ENCODE results near the gene CASP2. TPM values are rescaled to one million over a fixed set of nuclear protein-coding genes. Genes with fewer than 3 reads are reported as not detected.

The CASP2 gene
- total and polyA plus RNA-seq, 4 experiments from 2014 or later: 5.3 to 96.1 (median 61.8) TPM

GRCh38 chr7:143243614-143244013 lies 44.5 kb upstream of the CASP2 start:
- ChIA-PET POLR2A (ENCODE audit: partially characterized antibody) (interaction anchor here (0.6 to 3.6 kb wide), 9 partner anchors 8 to 147 kb away, joined by 3 to 31 read pairs (median 5); partner anchors contain the start of genes CASP2 and GSTK1), CTCF (ENCODE audit: partially characterized antibody) (interaction anchor here (0.9 to 14.0 kb wide), 13 partner anchors 12 to 174 kb away, joined by 3 to 513 read pairs (median 5); partner anchors contain the start of genes CASP2 and GSTK1)
- peaks cover 0 to 6% (median 1%) of the 10 kb centered on the region in 8 donors for H3K9me3 Mint-ChIP-seq
- no peaks in the 10 kb centered on the region for H3K27me3 ChIP-seq (ENCODE audit: insufficient read depth, low read length)
- H3K4me1 Mint-ChIP-seq: peaks cover 47 to 70% (median 56%) of the 10 kb centered on the region in 4 donors
- peaks cover 0 to 11% of the 10 kb centered on the region in 2 donors for H3K36me3 Mint-ChIP-seq
- H3K36me3 ChIP-seq (ENCODE audit: insufficient read depth, low read length): no peaks in the 10 kb centered on the region
- H3K4me3 ChIP-seq (ENCODE audit: low read length in 2 of 2): no peak overlapping the region
- H3K4me3 Mint-ChIP-seq: peak overlapping the region in 2 of 8 donors; percentile 43 to 61
- H3K27ac Mint-ChIP-seq: peak overlapping the region in 6 of 7 donors; percentile 6 to 79 (median 34)
- peaks cover 53% of the 10 kb centered on the region for H3K4me1 ChIP-seq (ENCODE audit: insufficient read depth, low read length)
- intact Hi-C loops (cut with micrococcal nuclease): loop anchor here (5.0 kb wide), 1 partner anchor 884 kb away; no protein-coding TSS in a partner anchor
- H3K27ac ChIP-seq (ENCODE audit: low read depth, low read length): no peak overlapping the region
- no peaks in the 10 kb centered on the region for H3K9me3 ChIP-seq (ENCODE audit: control insufficient read depth in 1 of 2, low read length in 2 of 2)
- DNase-seq: no peak
- peaks cover 0 to 2% of the 10 kb centered on the region in 2 donors for H3K27me3 Mint-ChIP-seq

DNA sequence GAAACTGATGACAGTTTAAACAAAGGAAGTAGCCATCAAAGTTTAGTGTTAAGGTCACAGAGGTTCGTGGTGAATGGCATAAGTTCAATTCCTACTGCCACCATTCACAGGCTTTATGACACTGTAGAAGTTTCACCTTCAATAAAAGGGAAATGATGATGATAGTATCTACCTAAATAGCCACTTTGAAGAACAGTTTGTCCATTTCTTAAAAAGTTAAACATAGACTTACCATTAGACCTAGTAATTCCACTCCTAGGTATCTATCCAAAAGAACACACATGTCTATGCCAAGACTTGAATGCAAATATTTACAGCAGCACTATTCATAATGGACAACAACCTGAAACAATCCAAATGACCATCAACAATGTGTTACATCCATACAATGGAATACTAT lies 43.8 kb upstream of the CASP2 start:
- no peaks in the 10 kb centered on the region for H3K36me3 ChIP-seq (ENCODE audit: insufficient read depth, low read length)
- Mint-ChIP-seq H3K4me1 (peaks cover 52 to 78% (median 62%) of the 10 kb centered on the region in 4 donors), H3K9me3 (peaks cover 0 to 12% (median 5%) of the 10 kb centered on the region in 8 donors), H3K36me3 (peaks cover 2 to 13% of the 10 kb centered on the region in 2 donors), H3K4me3 (peak overlapping the region in 2 of 8 donors; percentile 8 to 50), H3K27ac (peak overlapping the region in 4 of 7 donors; percentile 5 to 79 (median 46)), H3K27me3 (no peaks in the 10 kb centered on the region)
- no peak for DNase-seq
- no peak overlapping the region for H3K4me3 ChIP-seq (ENCODE audit: low read length in 2 of 2)
- CTCF ChIA-PET (ENCODE audit: partially characterized antibody): interaction anchor here (0.9 to 14.0 kb wide), 12 partner anchors 12 to 173 kb away, joined by 3 to 513 read pairs (median 6); partner anchors contain the start of gene GSTK1
- intact Hi-C loops (cut with micrococcal nuclease): loop anchor here (5.0 kb wide), 1 partner anchor 883 kb away; no protein-coding TSS in a partner anchor
- POLR2A ChIA-PET (ENCODE audit: partially characterized antibody): interaction anchor here (1.0 to 3.6 kb wide), 11 partner anchors 7 to 136 kb away, joined by 3 to 31 read pairs (median 7); partner anchors contain the start of genes CASP2 and GSTK1
- no peak overlapping the region for H3K27ac ChIP-seq (ENCODE audit: low read depth, low read length)
- H3K9me3 ChIP-seq (ENCODE audit: control insufficient read depth in 1 of 2, low read length in 2 of 2): no peaks in the 10 kb centered on the region
- H3K27me3 ChIP-seq (ENCODE audit: insufficient read depth, low read length): no peaks in the 10 kb centered on the region
- H3K4me1 ChIP-seq (ENCODE audit: insufficient read depth, low read length): peaks cover 60% of the 10 kb centered on the region

GRCh38 chr7:143245123-143245522 lies 43.0 kb upstream of the CASP2 start:
- intact Hi-C loops (cut with micrococcal nuclease): no loop called here
- no peak overlapping the region for H3K27ac ChIP-seq (ENCODE audit: low read depth, low read length)
- H3K27me3 Mint-ChIP-seq: no peaks in the 10 kb centered on the region

GRCh38 chr7:143247372-143247771 lies 40.8 kb upstream of the CASP2 start:
- ChIA-PET POLR2A (ENCODE audit: partially characterized antibody) (interaction anchor here (0.6 to 9.8 kb wide), 9 partner anchors 17 to 449 kb away, joined by 3 to 163 read pairs (median 4); partner anchors contain the start of genes CASP2, GSTK1 and ZYX), CTCF (ENCODE audit: partially characterized antibody) (interaction anchor here (1.0 to 14.0 kb wide), 7 partner anchors 8 to 170 kb away, joined by 3 to 513 read pairs (median 5); partner anchors contain the start of gene GSTK1)
- Mint-ChIP-seq H3K27ac (peak overlapping the region in 4 of 7 donors; percentile 30 to 87 (median 62)), H3K27me3 (no peaks in the 10 kb centered on the region), H3K36me3 (peaks cover 14 to 34% of the 10 kb centered on the region in 2 donors), H3K4me3 (peak overlapping the region in 4 of 8 donors; percentile 30 to 61 (median 54)), H3K9me3 (peaks cover 0 to 36% (median 15%) of the 10 kb centered on the region in 8 donors), H3K4me1 (peaks cover 69 to 92% (median 80%) of the 10 kb centered on the region in 4 donors)
- Histone ChIP-seq H3K36me3 (ENCODE audit: insufficient read depth, low read length) (no peaks in the 10 kb centered on the region), H3K4me3 (ENCODE audit: low read length in 2 of 2) (no peak overlapping the region), H3K9me3 (ENCODE audit: control insufficient read depth in 1 of 2, low read length in 2 of 2) (no peaks in the 10 kb centered on the region), H3K4me1 (ENCODE audit: insufficient read depth, low read length) (peaks cover 80% of the 10 kb centered on the region), H3K27me3 (ENCODE audit: insufficient read depth, low read length) (no peaks in the 10 kb centered on the region), H3K27ac (ENCODE audit: low read depth, low read length) (no peak overlapping the region)
- DNase-seq: no peak
- intact Hi-C loops (cut with micrococcal nuclease): no loop called here

More at GRCh38 chr7:143245123-143245522, 43.0 kb upstream of the CASP2 start:
- Histone ChIP-seq H3K27me3 (ENCODE audit: insufficient read depth, low read length) (no peaks in the 10 kb centered on the region), H3K36me3 (ENCODE audit: insufficient read depth, low read length) (no peaks in the 10 kb centered on the region), H3K4me1 (ENCODE audit: insufficient read depth, low read length) (peaks cover 66% of the 10 kb centered on the region), H3K9me3 (ENCODE audit: control insufficient read depth in 1 of 2, low read length in 2 of 2) (no peaks in the 10 kb centered on the region), H3K4me3 (ENCODE audit: low read length in 2 of 2) (peak overlapping the region in 1 of 2 donors; percentile 25)
- peaks cover 0 to 19% (median 9%) of the 10 kb centered on the region in 8 donors for H3K9me3 Mint-ChIP-seq
- H3K36me3 Mint-ChIP-seq: peaks cover 8 to 19% of the 10 kb centered on the region in 2 donors
- ChIA-PET POLR2A (ENCODE audit: partially characterized antibody) (interaction anchor here (0.7 to 3.6 kb wide), 12 partner anchors 10 to 447 kb away, joined by 3 to 31 read pairs (median 6); partner anchors contain the start of genes CASP2 and GSTK1), CTCF (ENCODE audit: partially characterized antibody) (interaction anchor here (0.9 to 14.0 kb wide), 14 partner anchors 10 to 141 kb away, joined by 3 to 513 read pairs (median 4); partner anchors contain the start of genes CASP2 and GSTK1)
- peaks cover 59 to 84% (median 69%) of the 10 kb centered on the region in 4 donors for H3K4me1 Mint-ChIP-seq
- no peak for DNase-seq
- H3K4me3 Mint-ChIP-seq: peak overlapping the region in 7 of 8 donors; percentile 4 to 69 (median 43)
- peak overlapping the region; percentile 2 to 90 (median 81) for H3K27ac Mint-ChIP-seq

DNA sequence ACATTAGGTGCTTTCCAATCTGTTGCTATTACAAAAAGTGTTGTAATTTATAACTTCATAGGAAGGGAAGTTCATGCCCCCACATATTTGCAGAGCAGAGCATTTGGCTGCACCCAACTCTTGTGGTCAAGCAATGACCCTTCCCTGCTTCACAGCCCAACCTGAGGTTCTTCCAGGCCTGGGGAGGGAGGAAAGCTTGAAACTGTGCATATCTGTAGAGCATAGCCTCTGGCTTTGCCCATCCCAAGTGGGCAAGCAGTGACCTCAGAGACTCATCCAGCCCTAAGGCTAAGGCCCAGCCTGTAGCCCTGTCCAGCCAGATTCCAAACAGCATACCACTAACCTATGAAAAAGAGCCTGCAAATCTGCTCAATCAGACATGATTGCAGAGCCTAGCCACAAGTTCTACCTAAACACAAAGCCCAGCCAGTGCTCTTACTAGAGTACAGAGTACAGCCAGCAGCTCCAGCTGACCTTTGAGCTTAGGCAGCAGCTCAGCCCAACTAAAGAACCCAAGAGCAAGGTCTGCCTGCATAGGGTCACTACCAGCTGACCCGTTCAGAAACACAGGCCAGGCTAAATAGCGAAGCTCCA lies 39.3 kb upstream of the CASP2 start:
- Histone ChIP-seq H3K4me1 (ENCODE audit: insufficient read depth, low read length) (peaks cover 93% of the 10 kb centered on the region), H3K4me3 (ENCODE audit: low read length in 2 of 2) (no peak overlapping the region)

DNA sequence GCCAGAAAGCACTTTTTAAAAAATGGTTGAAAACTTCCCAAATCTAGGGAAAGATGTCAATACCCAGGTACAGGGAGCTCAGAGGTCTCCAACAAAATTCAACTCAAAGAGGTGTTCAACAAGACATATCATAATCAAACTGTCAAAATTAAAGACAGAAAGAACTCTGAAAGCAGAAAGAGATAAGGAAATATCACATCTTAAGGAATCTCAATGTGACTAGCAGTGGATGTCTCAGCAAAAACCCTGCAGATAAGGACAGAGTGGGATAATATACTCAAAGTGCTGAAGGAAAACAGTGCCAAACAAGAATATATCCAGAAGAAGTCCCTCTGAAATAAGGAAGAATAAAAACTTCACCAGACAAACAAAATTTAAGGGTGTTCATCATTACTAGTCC lies 38.0 kb upstream of the CASP2 start:
- H3K27me3 Mint-ChIP-seq: no peaks in the 10 kb centered on the region
- Histone ChIP-seq H3K9me3 (ENCODE audit: control insufficient read depth in 1 of 2, low read length in 2 of 2) (peaks cover 0 to 11% of the 10 kb centered on the region in 2 donors), H3K27me3 (ENCODE audit: insufficient read depth, low read length) (no peaks in the 10 kb centered on the region), H3K27ac (ENCODE audit: low read depth, low read length) (peak overlapping the region; percentile 31), H3K4me3 (ENCODE audit: low read length in 2 of 2) (no peak overlapping the region), H3K4me1 (ENCODE audit: insufficient read depth, low read length) (peaks cover 92% of the 10 kb centered on the region), H3K36me3 (ENCODE audit: insufficient read depth, low read length) (no peaks in the 10 kb centered on the region)
- H3K27ac Mint-ChIP-seq: peak overlapping the region; percentile 16 to 90 (median 74)
- DNase-seq: no peak
- peaks cover 2 to 54% (median 31%) of the 10 kb centered on the region in 8 donors for H3K9me3 Mint-ChIP-seq
- intact Hi-C loops (cut with micrococcal nuclease): loop anchor here (1.0 to 2.0 kb wide), 3 partner anchors 10 to 125 kb away; partner anchors contain the start of gene CASP2
- H3K4me3 Mint-ChIP-seq: peak overlapping the region in 7 of 8 donors; percentile 7 to 67 (median 61)
- peaks cover 72 to 96% (median 82%) of the 10 kb centered on the region in 4 donors for H3K4me1 Mint-ChIP-seq
- POLR2A ChIA-PET (ENCODE audit: partially characterized antibody): interaction anchor here (0.7 to 9.8 kb wide), 13 partner anchors 9 to 937 kb away, joined by 3 to 163 read pairs (median 9); partner anchors contain the start of genes CASP2, EPHA1 and GSTK1
- CTCF ChIA-PET (ENCODE audit: partially characterized antibody): interaction anchor here (1.1 to 14.0 kb wide), 8 partner anchors 10 to 166 kb away, joined by 3 to 513 read pairs (median 4); partner anchors contain the start of genes CASP2 and GSTK1
- H3K36me3 Mint-ChIP-seq: peaks cover 29 to 43% of the 10 kb centered on the region in 2 donors

More for the DNA sequence above, 39.3 kb upstream of the CASP2 start:
- no peak for DNase-seq
- no peak overlapping the region for H3K27ac ChIP-seq (ENCODE audit: low read depth, low read length)
- H3K4me1 Mint-ChIP-seq: peaks cover 73 to 98% (median 84%) of the 10 kb centered on the region in 4 donors
- H3K27ac Mint-ChIP-seq: peak overlapping the region; percentile 24 to 90 (median 70)
- intact Hi-C loops (cut with micrococcal nuclease): no loop called here
- peak overlapping the region in 7 of 8 donors; percentile 25 to 67 (median 47) for H3K4me3 Mint-ChIP-seq
- ChIA-PET CTCF (ENCODE audit: partially characterized antibody) (interaction anchor here (1.0 to 14.0 kb wide), 8 partner anchors 8 to 168 kb away, joined by 3 to 513 read pairs (median 6); no protein-coding TSS in a partner anchor), POLR2A (ENCODE audit: partially characterized antibody) (interaction anchor here (0.9 to 9.8 kb wide), 7 partner anchors 9 to 441 kb away, joined by 3 to 163 read pairs (median 10); partner anchors contain the start of genes CASP2 and GSTK1)
- H3K27me3 Mint-ChIP-seq: no peaks in the 10 kb centered on the region
- no peaks in the 10 kb centered on the region for H3K27me3 ChIP-seq (ENCODE audit: insufficient read depth, low read length)
- peaks cover 2 to 50% (median 26%) of the 10 kb centered on the region in 8 donors for H3K9me3 Mint-ChIP-seq
- peaks cover 0 to 5% of the 10 kb centered on the region in 2 donors for H3K9me3 ChIP-seq (ENCODE audit: control insufficient read depth in 1 of 2, low read length in 2 of 2)
- H3K36me3 ChIP-seq (ENCODE audit: insufficient read depth, low read length): no peaks in the 10 kb centered on the region
- H3K36me3 Mint-ChIP-seq: peaks cover 24 to 43% of the 10 kb centered on the region in 2 donors
